Omental fat pad (tissue), 4 donors: ENCODE data around the gene CDRT4. TPM values are rescaled to one million over a fixed set of nuclear protein-coding genes. Genes with fewer than 3 reads are reported as not detected.
"Not testable (repeated sequence)": the region's sequence is repeated elsewhere in the genome, so short reads cannot be mapped to it uniquely, and the experiment has no call there.

Experiments
- ATAC-seq: fragments of 150-250 bp; one replicate; pipeline ENCODE4 v1.9.1; 2016; ENCODE audit warnings: mild to moderate bottlenecking, moderate library complexity; ENCODE audit not compliant: low FRiP score
- DNase-seq: peaks from one replicate; pipeline ENCODE4 v3.0.0-alpha.2; 2019; ENCODE audit warnings: low spot score
- total RNA-seq, 4 donors: library from RNA; depleted of rRNA; stranded (reverse); fragments of >200 nt; gene quantifications; one replicate each; pipeline ENCODE4 v1.1.0, GENCODE V29; 2016
- TF ChIP-seq, protein P1 (sequence below), 3 donors: fragments of 450-650 bp; IDR thresholded peaks; one replicate each; pipeline ENCODE4 v1.5.1; 2016 to 2017; ENCODE audit warnings: antibody characterized with exemption in 3 of 3, mild to moderate bottlenecking in 3 of 3, moderate library complexity in 2 of 3

Gene CDRT4
- total RNA-seq, 4 donors from 2014 or later: 1.3 to 7.9 (median 2.6) TPM

DNA sequence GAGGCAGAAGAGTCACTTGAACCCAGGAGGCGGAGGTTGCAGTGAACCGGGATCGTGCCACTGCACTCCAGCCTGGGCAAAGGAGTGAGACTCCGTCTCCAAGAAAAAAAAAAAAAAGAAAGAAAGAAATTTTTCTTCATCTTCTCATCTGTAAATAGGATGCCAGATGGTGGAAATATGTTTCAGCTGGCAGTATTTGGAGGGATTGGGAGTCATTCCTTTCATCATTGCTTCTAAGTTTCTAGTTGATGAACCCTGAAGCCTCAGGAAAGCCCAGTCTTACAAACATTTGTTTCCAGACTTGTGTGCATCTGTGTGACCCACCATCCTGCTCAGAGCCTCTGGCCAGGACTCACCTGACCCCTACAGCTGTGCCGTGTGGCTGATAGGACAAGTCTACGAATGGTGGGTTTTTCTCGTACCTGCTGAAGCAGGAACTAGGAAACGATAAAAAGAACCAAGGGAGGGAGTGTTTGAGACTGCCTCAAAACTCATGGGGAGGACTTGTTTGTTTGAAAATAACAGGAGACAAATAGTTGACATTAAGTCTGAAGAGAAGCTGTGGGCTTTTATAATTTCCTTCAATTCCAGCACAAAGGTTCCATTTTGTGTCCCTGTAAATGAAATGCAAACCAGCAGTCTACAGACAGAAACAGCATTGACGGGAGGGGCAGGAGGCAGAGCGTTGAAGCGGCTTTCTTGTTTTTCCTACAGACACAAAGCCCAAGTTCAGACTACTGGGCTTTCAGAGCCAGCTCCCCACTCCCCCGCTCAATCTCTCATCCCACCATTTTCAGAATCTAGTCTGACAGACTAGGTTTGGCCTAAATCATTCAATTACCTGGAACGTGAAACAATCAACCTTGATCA lies 24.9 kb downstream of the CDRT4 start:
- no peak for ATAC-seq
- no peak for DNase-seq

DNA sequence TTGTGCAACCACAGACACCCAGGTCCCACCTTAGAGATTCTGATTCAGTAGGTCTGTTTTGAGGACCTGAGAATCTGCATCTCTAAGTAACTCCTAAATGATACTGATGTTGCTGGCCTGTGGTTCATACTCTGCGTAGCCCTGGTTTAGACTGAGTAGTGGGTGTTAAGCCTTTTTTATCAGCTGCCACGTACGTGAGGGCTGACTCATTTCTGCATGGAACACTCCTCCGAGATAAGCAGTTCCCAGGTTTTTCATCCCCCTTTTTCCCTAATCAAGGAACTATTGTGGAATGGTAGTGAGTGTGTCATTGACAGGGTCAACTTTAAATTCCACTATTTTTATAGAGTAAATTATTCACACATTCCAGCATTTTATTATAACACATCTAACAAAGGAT lies 26.1 kb downstream of the CDRT4 start:
- TF ChIP-seq, protein P1, sequence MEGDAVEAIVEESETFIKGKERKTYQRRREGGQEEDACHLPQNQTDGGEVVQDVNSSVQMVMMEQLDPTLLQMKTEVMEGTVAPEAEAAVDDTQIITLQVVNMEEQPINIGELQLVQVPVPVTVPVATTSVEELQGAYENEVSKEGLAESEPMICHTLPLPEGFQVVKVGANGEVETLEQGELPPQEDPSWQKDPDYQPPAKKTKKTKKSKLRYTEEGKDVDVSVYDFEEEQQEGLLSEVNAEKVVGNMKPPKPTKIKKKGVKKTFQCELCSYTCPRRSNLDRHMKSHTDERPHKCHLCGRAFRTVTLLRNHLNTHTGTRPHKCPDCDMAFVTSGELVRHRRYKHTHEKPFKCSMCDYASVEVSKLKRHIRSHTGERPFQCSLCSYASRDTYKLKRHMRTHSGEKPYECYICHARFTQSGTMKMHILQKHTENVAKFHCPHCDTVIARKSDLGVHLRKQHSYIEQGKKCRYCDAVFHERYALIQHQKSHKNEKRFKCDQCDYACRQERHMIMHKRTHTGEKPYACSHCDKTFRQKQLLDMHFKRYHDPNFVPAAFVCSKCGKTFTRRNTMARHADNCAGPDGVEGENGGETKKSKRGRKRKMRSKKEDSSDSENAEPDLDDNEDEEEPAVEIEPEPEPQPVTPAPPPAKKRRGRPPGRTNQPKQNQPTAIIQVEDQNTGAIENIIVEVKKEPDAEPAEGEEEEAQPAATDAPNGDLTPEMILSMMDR (IDR thresholded peaks at IDR 0.05): no peak
- DNase-seq (no peak), ATAC-seq (peak; percentile 83)

More for the DNA sequence above, 24.9 kb downstream of the CDRT4 start:
- TF ChIP-seq, protein P1 (IDR thresholded peaks at IDR 0.05): no peak

DNA sequence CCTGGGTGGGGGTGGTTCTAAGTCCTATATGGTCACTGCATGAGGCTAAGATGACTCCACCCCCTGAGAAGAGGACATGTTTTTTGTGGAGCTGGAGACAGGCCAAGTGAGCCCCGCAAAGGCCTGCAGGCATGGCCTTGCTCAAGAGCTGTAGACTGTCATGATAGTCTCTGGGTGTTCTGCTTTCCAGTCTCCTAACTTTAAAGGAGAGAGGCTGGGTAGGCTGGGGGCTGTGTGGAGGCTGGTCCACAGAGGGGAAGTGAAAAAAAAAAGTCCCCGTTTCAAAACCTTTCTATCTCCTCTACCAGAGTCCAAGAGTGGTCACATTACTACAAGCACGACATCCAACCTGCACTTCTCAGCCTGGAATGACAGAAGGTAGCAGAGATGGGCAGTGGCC lies 27.1 kb downstream of the CDRT4 start:
- TF ChIP-seq, protein P1 (IDR thresholded peaks at IDR 0.05): no peak
- no peak for ATAC-seq

DNA sequence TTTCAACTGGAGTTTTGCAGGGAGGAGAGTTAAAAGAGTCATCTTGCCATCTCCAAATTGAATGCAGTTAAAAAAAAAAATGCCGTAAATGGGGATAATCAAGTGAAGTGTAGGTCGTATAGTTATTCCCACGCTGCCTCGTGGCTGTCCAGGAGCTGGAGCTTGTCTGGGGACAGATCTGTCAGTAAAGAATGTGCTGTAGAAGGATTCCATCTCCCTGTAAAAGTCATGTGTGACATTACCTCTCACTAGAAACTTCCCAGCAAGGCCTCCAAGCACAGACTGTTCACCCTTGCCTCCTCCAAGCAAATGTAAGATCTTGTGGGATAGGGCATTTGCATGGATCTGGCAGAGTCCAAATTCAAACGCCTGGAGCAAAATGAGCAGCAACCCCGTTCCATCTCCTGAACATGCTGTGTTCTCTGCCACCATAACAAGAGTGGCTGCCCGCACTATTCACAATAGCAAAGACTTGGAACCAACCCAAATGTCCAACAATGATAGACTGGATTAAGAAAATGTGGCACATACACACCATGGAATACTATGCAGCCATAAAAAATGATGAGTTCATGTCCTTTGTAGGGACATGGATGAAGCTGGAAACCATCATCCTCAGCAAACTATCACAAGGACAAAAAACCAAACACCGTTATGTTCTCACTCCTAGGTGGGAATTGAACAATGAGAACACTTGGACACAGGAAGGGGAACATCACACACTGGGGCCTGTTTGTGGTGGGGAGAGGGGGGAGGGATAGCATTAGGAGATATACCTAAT lies 28.0 kb downstream of the CDRT4 start:
- not testable (repeated sequence) for ATAC-seq, DNase-seq

More for the DNA sequence above, 27.1 kb downstream of the CDRT4 start:
- no peak for DNase-seq

DNA sequence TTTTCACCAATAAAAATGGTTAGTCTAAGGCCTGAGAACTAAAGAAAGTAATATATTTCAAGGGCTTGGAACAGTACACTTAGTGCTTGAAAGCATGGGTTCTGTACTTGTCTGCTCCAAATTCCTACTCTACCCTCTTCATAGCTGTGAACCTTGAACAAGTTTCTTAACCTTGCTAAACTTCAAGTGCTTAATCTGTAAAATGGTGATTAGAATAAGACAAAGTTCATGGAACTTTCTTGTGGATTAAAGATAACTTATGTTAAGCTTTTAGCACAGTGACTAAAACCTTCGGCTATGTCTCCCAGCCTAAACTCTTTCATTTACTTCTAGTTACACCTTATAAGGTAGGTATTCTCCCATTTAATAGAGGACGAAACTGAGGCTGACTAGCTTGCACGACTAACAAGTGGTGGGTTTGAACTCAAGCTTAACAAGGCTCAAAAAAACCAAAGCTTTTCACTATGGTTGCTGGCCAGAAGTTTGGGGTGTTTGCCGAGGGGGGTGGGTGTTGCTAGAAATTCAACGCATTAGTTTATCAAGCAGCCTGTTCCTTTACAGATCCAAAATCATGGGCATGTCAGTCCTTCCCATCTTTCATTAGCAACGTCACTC lies 28.8 kb downstream of the CDRT4 start:
- DNase-seq: no peak
- TF ChIP-seq, protein P1 (IDR thresholded peaks at IDR 0.05): no peak
- no peak for ATAC-seq

DNA sequence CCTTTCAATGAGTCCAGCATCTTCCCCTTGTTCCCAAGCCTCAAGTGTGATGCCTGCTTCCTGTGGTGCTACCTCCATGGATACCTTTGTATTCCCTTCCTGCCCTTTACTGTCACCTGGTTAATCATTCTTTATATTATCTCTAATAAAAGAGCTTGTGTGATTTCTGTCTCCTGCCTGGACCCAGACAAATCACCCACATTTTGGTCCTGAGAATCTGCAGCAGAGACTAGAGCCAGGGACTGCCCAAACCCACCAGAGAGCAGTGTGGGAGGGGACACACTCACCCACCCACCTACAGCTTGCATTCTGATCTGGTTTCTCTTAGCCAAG lies 30.2 kb downstream of the CDRT4 start:
- TF ChIP-seq, protein P1 (IDR thresholded peaks at IDR 0.05): no peak
- DNase-seq: no peak
- no peak for ATAC-seq
